PC-9 (cell line): ENCODE data around the gene RBMS1. TPM values are rescaled to one million over a fixed set of nuclear protein-coding genes. Genes with fewer than 3 reads are reported as not detected.

Source experiments
- BruUV-seq: library from RNA; stranded (reverse); fragments of 400-500 nt; replicated peaks from 2 replicates; lab custom pipeline; 2021; lab: Mats Ljungman, UMichigan
- CTCF ChIA-PET: fragments of 300-600 bp; sonication (Branson Sonifier 250); formaldehyde crosslinking; loops from one replicate; lab custom pipeline; 2022; ENCODE audit warnings: antibody characterized with exemption; lab: Charles Lee
- POLR2A ChIA-PET: fragments of 300-600 bp; sonication (Branson Sonifier 250); formaldehyde crosslinking; loops from one replicate; lab custom pipeline; 2022; ENCODE audit warnings: antibody characterized with exemption; ENCODE audit not compliant: unreplicated experiment; lab: Charles Lee
- DNase-seq, 2 experiments: peaks; one replicate each; pipeline versions ENCODE4 v3.0.0 to v3.0.0-alpha.2; 2015 to 2022; ENCODE audit warnings: mixed read lengths in 1 of 2
- H2AFZ ChIP-seq: fragments of 200-600 bp; sonication (generic); 2 replicates; pipeline ENCODE4 v1.8.1; 2017; ENCODE audit warnings: antibody characterized with exemption
- H3F3A ChIP-seq: fragments of 200-600 bp; sonication (generic); 2 replicates; pipeline ENCODE4 v1.8.1; 2017; ENCODE audit warnings: antibody characterized with exemption, mild to moderate bottlenecking, low read depth; ENCODE audit not compliant: insufficient read depth
- H3K27ac ChIP-seq: fragments of 200-600 bp; sonication (generic); 2 replicates; pipeline ENCODE4 v1.6.1; 2016; ENCODE audit warnings: mixed run types
- H3K27me3 ChIP-seq: fragments of 200-600 bp; sonication (generic); 2 replicates; pipeline ENCODE4 v1.6.1; 2016; ENCODE audit warnings: low read depth, mixed run types; ENCODE audit not compliant: insufficient read depth
- H3K36me3 ChIP-seq: fragments of 200-600 bp; sonication (generic); 2 replicates; pipeline ENCODE4 v1.6.1; 2016; ENCODE audit warnings: low read depth, mixed run types
- H3K4me1 ChIP-seq: fragments of 200-600 bp; sonication (generic); replicated peaks from 2 replicates; pipeline ENCODE4 v1.6.1; 2016; ENCODE audit warnings: mixed run types; ENCODE audit not compliant: insufficient read depth
- H3K4me2 ChIP-seq: fragments of 200-600 bp; sonication (generic); 2 replicates; pipeline ENCODE4 v1.6.1; 2017; ENCODE audit warnings: mixed run types
- H3K4me3 ChIP-seq: fragments of 200-600 bp; sonication (generic); 2 replicates; pipeline ENCODE4 v1.6.1; 2016; ENCODE audit warnings: mixed run types
- H3K79me2 ChIP-seq: fragments of 200-600 bp; sonication (generic); 2 replicates; pipeline ENCODE4 v1.6.1; 2017; ENCODE audit warnings: low read depth, mixed run types
- H3K9me2 ChIP-seq: fragments of 200-600 bp; sonication (generic); 2 replicates; pipeline ENCODE4 v1.8.1; 2017; ENCODE audit warnings: mild to moderate bottlenecking; ENCODE audit not compliant: insufficient read depth
- H3K9me3 ChIP-seq: fragments of 200-600 bp; sonication (generic); 2 replicates; pipeline ENCODE4 v1.8.1; 2016; ENCODE audit warnings: low read depth; ENCODE audit not compliant: insufficient read depth
- H4K20me1 ChIP-seq: fragments of 200-600 bp; sonication (generic); 2 replicates; pipeline ENCODE4 v1.8.1; 2017; ENCODE audit not compliant: insufficient read depth
- EZH2 ChIP-seq: fragments of 200-600 bp; sonication (generic); IDR thresholded peaks from 2 replicates; pipeline ENCODE4 v1.8.0; 2017; ENCODE audit warnings: antibody characterized with exemption, low read depth
- intact Hi-C: fragments of 100-400 bp; cut with micrococcal nuclease; formaldehyde crosslinking; loops from one replicate; pipeline ENCODE4 v1.10.0; 2022; ENCODE audit not compliant: unreplicated experiment
- total RNA-seq: library from RNA; stranded (reverse); gene quantifications from 2 replicates; pipeline ENCODE4 v1.2.3, GENCODE V29; 2021
- TF ChIP-seq, protein P1 (sequence below): fragments of 200-600 bp; sonication (generic); conservative IDR thresholded peaks from 2 replicates; pipeline ENCODE4 v1.6.1; 2017; ENCODE audit warnings: mixed run types, antibody characterized with exemption, mild to moderate bottlenecking, moderate library complexity

The RBMS1 gene
- total RNA-seq, 1 experiment from 2014 or later, result 65.1 TPM

DNA sequence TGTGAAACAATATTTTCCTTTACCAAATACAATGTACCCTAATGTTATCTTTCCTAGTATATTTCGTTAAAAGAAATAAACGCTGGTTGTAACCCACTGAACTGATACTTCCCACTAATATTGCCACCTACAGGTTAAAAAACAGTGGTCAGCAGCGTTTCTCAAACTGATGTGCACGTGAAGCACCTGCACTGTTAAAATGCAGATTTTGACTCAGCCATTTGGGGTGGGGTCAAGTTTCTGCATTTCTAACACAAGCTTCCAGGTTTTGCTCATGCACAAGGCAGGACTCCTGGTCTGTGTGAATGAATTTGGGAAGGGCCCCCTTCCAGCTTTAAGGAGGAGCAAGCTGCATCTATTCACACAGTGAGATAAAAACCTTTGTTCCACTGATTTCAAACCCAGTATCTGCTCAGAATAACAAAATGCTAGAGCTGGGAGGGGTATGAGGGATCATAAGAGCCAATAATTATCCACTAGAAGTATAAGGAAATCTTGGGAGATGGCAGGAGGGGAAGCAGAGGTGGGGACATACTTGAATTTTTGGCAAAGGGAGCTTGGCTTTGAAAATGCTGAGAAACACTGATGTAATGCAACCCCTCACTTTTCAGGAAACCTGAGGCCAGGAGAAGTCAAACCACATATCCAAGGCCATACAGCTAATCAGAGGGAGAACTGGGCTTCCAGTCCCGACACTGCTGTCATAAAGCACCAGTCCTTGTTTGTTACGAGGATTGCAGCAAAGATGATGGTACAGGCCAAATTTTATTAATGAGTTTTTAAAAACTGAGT is 116.2 kb downstream of the RBMS1 start:
- POLR2A ChIA-PET, result interaction anchor here (0.5 to 0.6 kb wide), 2 partner anchors 17 to 771 kb away, joined by 4 to 5 read pairs; no protein-coding TSS in a partner anchor
- CTCF ChIA-PET, result no interaction called here
- intact Hi-C loops, result no loop called here
- H3K9me2 ChIP-seq, result no peaks in the 10 kb centered on the region
- no peaks in the 10 kb centered on the region; the same call in none of the 2 replicates for H4K20me1 ChIP-seq
- no peak overlapping the region for H2AFZ ChIP-seq
- no TSS peak for BruUV-seq
- no peaks in the 10 kb centered on the region for H3K36me3 ChIP-seq
- TF ChIP-seq, protein P1, sequence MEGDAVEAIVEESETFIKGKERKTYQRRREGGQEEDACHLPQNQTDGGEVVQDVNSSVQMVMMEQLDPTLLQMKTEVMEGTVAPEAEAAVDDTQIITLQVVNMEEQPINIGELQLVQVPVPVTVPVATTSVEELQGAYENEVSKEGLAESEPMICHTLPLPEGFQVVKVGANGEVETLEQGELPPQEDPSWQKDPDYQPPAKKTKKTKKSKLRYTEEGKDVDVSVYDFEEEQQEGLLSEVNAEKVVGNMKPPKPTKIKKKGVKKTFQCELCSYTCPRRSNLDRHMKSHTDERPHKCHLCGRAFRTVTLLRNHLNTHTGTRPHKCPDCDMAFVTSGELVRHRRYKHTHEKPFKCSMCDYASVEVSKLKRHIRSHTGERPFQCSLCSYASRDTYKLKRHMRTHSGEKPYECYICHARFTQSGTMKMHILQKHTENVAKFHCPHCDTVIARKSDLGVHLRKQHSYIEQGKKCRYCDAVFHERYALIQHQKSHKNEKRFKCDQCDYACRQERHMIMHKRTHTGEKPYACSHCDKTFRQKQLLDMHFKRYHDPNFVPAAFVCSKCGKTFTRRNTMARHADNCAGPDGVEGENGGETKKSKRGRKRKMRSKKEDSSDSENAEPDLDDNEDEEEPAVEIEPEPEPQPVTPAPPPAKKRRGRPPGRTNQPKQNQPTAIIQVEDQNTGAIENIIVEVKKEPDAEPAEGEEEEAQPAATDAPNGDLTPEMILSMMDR, result no peak
- TF ChIP-seq EZH2, result no peak
- H3F3A ChIP-seq, result peaks cover 5% of the 10 kb centered on the region; the same call in 1 of the 2 replicates
- no peak for DNase-seq
- H3K27ac ChIP-seq, result no peak overlapping the region
- H3K4me2 ChIP-seq, result no peak overlapping the region
- peaks cover 16% of the 10 kb centered on the region for H3K4me1 ChIP-seq
- no peaks in the 10 kb centered on the region for H3K27me3 ChIP-seq
- no peaks in the 10 kb centered on the region for H3K9me3 ChIP-seq
- no peak overlapping the region for H3K4me3 ChIP-seq
- H3K79me2 ChIP-seq, result peaks cover 90% of the 10 kb centered on the region

DNA sequence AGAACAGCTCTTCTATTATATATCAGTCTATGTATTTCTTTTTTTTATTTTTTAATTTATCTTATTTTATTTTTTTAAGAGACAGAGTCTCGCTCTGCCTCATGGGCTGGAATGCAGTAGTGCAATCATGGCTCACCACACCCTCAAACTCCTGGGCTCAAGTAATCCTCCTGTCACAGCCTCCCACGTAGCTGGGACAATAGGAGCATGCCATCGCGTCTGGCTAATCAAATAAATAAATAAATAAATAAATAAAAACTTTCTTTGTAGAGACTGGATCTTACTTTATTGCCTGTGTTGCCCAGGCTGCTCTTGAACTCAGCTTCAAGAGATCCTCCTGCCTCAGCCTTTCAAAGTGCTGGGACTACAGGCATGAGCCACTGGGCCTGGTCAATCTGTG is 117.0 kb downstream of the RBMS1 start:
- no peak for DNase-seq

DNA sequence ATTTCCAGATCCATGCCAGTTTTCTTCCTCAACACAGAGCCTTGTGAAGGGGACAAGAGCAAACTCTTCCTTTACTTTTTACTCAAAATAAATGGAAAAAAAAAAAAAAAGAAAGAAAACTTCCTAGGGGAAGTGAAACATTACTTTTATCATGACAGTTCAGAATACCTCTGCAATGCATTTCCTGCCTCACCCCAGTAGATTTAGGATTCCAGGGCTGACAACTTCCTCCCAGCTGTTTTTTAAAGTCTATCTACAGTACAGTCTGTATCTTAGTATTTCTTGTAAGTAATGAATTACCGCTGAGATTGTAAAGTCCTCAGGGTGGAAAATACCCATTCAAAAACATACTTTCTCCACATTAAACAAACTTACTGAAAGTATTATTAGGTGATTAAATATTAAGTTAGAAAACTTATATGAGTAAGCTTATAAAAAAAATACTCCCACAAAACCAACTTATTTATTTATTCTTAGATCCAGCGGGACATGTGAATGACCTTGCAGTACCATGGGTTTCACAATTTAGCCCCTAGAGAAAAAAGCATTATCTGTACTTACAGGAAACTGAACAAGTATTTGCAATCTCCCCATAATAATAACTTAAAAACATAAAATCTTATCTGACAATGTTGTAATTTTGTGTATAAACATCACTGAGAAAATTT is 117.7 kb downstream of the RBMS1 start:
- Histone ChIP-seq H3K4me2 (no peak overlapping the region), H4K20me1 (no peaks in the 10 kb centered on the region; the same call in 1 of the 2 replicates), H3K27me3 (no peaks in the 10 kb centered on the region), H3F3A (peaks cover 5% of the 10 kb centered on the region; the same call in 1 of the 2 replicates), H3K9me3 (no peaks in the 10 kb centered on the region), H3K79me2 (peaks cover 91% of the 10 kb centered on the region), H2AFZ (no peak overlapping the region), H3K36me3 (no peaks in the 10 kb centered on the region), H3K4me1 (peaks cover 16% of the 10 kb centered on the region), H3K4me3 (no peak overlapping the region), H3K27ac (no peak overlapping the region), H3K9me2 (no peaks in the 10 kb centered on the region)
- ChIA-PET CTCF (interaction anchor here (0.7 kb wide), 1 partner anchor 561 kb away, joined by 4 read pairs; no protein-coding TSS in a partner anchor), POLR2A (interaction anchor here (0.5 to 0.6 kb wide), 2 partner anchors 59 to 106 kb away, joined by 3 read pairs; no protein-coding TSS in a partner anchor)
- no peak for TF ChIP-seq EZH2
- TF ChIP-seq, protein P1, result no peak
- BruUV-seq, result no TSS peak
- DNase-seq, result no peak
- intact Hi-C loops, result no loop called here

More for the DNA sequence above, 117.0 kb downstream of the RBMS1 start:
- Histone ChIP-seq H3K9me3 (no peaks in the 10 kb centered on the region), H3K36me3 (no peaks in the 10 kb centered on the region), H3K4me2 (no peak overlapping the region), H3K4me3 (no peak overlapping the region), H3K79me2 (peaks cover 90% of the 10 kb centered on the region), H3K27ac (no peak overlapping the region), H3F3A (peaks cover 5% of the 10 kb centered on the region; the same call in 1 of the 2 replicates), H4K20me1 (no peaks in the 10 kb centered on the region; the same call in 1 of the 2 replicates), H3K4me1 (peaks cover 16% of the 10 kb centered on the region), H2AFZ (no peak overlapping the region), H3K9me2 (no peaks in the 10 kb centered on the region), H3K27me3 (no peaks in the 10 kb centered on the region)
- intact Hi-C loops, result no loop called here
- POLR2A ChIA-PET, result interaction anchor here (0.5 to 0.6 kb wide), 2 partner anchors 60 to 106 kb away, joined by 3 read pairs; no protein-coding TSS in a partner anchor
- TF ChIP-seq, protein P1, result no peak
- no peak for TF ChIP-seq EZH2
- CTCF ChIA-PET, result interaction anchor here (0.7 kb wide), 1 partner anchor 562 kb away, joined by 4 read pairs; no protein-coding TSS in a partner anchor
- BruUV-seq, result no TSS peak
